Measurements from ENCODE around the gene KCNQ1.

KCNQ1 gene

DNA sequence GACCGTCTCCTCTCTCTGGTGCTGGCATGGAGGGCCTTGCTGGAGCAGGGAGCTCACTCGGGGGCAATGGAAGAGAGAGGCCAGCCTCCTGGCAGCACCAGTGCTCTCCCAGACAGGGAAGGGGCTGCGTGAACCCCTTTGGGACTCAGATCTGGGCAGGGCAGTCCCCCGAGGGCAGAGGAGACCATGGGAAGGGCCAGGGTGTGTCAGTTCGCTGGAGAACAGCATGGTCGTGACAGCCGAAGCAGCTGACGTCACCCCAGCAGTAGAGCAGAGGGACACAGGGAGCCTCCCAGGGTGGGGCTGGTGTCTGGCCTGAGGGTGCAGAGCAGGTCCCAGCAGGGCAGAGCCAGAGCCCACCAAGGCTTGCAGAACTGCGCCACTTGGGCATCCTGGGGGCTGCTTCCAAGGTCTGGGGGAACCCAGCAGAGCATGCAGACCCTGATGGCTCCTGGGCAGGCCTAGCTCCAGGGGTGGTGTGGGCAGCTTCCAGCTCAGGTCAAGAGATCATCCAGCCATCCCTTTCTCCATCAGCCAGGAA is 326.0 kb downstream of the KCNQ1 start:
- H4K91ac ChIP-seq (ENCODE audit: low read length), result no peak overlapping the region
- H3K23ac ChIP-seq (ENCODE audit: low read length in 2 of 2), result no peak overlapping the region
- H3K27ac ChIP-seq (ENCODE audit: low read length, poor library complexity, severe bottlenecking), result no peak overlapping the region
- H3K79me1 ChIP-seq (replicated peaks; ENCODE audit: low read length, poor library complexity, severe bottlenecking), result no peaks in the 10 kb centered on the region
- no peak overlapping the region for H3K14ac ChIP-seq (ENCODE audit: low read length in 2 of 2)
- H2BK12ac ChIP-seq (ENCODE audit: low read length in 2 of 2), result no peak overlapping the region
- no peak overlapping the region for H3K18ac ChIP-seq (ENCODE audit: low read depth in 1 of 2, low read length in 2 of 2)
- H4K8ac ChIP-seq (ENCODE audit: low read length), result no peak overlapping the region
- no peaks in the 10 kb centered on the region for H3K9me3 ChIP-seq (ENCODE audit: control insufficient read depth, low read length)
- no peak overlapping the region for H2BK5ac ChIP-seq (ENCODE audit: low read depth, low read length, poor library complexity, severe bottlenecking)
- H3K4me3 ChIP-seq (ENCODE audit: insufficient read depth in 1 of 2, low read depth in 1 of 2, low read length in 2 of 2), result no peak overlapping the region
- H2BK120ac ChIP-seq (ENCODE audit: low read depth, low read length), result no peak overlapping the region
- H3K27me3 ChIP-seq (ENCODE audit: control insufficient read depth in 1 of 2, insufficient read depth in 1 of 2, low read length in 2 of 2), result peaks cover 0 to 24% of the 10 kb centered on the region in 2 experiments
- H3K4me1 ChIP-seq (ENCODE audit: control insufficient read depth, insufficient read depth, low read depth, low read length), result peaks cover 29% of the 10 kb centered on the region
- DNase-seq, result no peak
- WGBS, result 92% methylated on average over 9 of the region's 9 CpGs
- H3K36me3 ChIP-seq (ENCODE audit: control insufficient read depth in 1 of 2, insufficient read depth in 2 of 2, low read depth in 1 of 2, low read length in 2 of 2), result no peaks in the 10 kb centered on the region
- peak overlapping the region; percentile 0 for H2BK15ac ChIP-seq (ENCODE audit: low read depth, poor library complexity, severe bottlenecking)
- no peak overlapping the region for H2AFZ ChIP-seq (ENCODE audit: low read depth, low read length)
- H3K4ac ChIP-seq (ENCODE audit: low read depth in 1 of 2, low read length in 2 of 2), result no peak overlapping the region
- H2AK5ac ChIP-seq (ENCODE audit: low read length, severe bottlenecking), result no peak overlapping the region
- no peak overlapping the region for H3K9ac ChIP-seq (ENCODE audit: low read length)
- no peak overlapping the region for H3K4me2 ChIP-seq (ENCODE audit: low read length, poor library complexity, severe bottlenecking)

DNA sequence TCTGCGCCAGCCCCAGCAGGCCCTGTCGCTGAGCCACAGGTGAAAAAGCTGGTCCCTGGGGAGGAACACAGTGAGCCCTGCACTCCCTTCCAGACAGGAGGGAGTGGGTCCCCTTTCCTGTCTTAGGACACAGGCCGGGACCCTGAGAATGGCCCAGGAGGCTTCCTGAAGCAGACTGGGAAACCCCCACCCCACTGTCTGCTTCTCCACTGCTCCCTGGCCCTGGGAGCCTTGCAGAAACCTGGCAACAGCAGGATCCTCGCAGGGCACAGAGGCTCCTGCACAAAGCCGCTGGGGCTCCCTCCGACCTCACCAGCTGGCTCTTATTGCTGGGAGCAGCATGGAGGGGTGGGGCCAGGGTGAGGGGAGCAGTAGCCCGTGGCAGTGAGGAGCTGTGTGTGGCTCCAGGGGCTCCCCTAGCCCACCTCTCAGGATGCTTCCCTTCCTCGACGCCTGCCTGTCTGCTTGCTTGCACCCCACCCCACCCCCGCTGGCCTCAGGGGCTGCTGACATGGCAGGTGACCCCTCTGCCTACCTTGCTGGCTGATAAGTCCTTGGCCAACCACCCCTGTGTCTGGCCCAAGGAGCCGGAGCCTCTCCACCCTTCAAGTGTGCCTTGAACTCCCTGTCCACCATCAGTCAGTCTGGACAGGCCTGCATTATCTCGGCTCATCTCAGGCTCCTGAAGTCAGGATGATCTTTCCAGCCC is 327.1 kb downstream of the KCNQ1 start:
- Histone ChIP-seq H3K4me2 (ENCODE audit: low read length, poor library complexity, severe bottlenecking) (no peak overlapping the region), H3K4me3 (ENCODE audit: insufficient read depth in 1 of 2, low read depth in 1 of 2, low read length in 2 of 2) (no peak overlapping the region), H4K8ac (ENCODE audit: low read length) (no peak overlapping the region), H2BK12ac (ENCODE audit: low read length in 2 of 2) (no peak overlapping the region), H3K4ac (ENCODE audit: low read depth in 1 of 2, low read length in 2 of 2) (no peak overlapping the region), H2AFZ (ENCODE audit: low read depth, low read length) (no peak overlapping the region), H3K14ac (ENCODE audit: low read length in 2 of 2) (peak overlapping the region in 1 of 2 experiments; percentile 11), H4K91ac (ENCODE audit: low read length) (peak overlapping the region; percentile 55), H3K9me3 (ENCODE audit: control insufficient read depth, low read length) (no peaks in the 10 kb centered on the region), H3K4me1 (ENCODE audit: control insufficient read depth, insufficient read depth, low read depth, low read length) (peaks cover 30% of the 10 kb centered on the region), H2BK120ac (ENCODE audit: low read depth, low read length) (no peak overlapping the region), H3K27ac (ENCODE audit: low read length, poor library complexity, severe bottlenecking) (no peak overlapping the region), H3K36me3 (ENCODE audit: control insufficient read depth in 1 of 2, insufficient read depth in 2 of 2, low read depth in 1 of 2, low read length in 2 of 2) (no peaks in the 10 kb centered on the region), H2BK15ac (ENCODE audit: low read depth, poor library complexity, severe bottlenecking) (peak overlapping the region; percentile 70), H3K23ac (ENCODE audit: low read length in 2 of 2) (peak overlapping the region in 1 of 2 experiments; percentile 27), H3K9ac (ENCODE audit: low read length) (no peak overlapping the region), H3K79me1 (replicated peaks; ENCODE audit: low read length, poor library complexity, severe bottlenecking) (no peaks in the 10 kb centered on the region), H3K18ac (ENCODE audit: low read depth in 1 of 2, low read length in 2 of 2) (no peak overlapping the region), H2AK5ac (ENCODE audit: low read length, severe bottlenecking) (peak overlapping the region; percentile 55), H2BK5ac (ENCODE audit: low read depth, low read length, poor library complexity, severe bottlenecking) (no peak overlapping the region), H3K27me3 (ENCODE audit: control insufficient read depth in 1 of 2, insufficient read depth in 1 of 2, low read length in 2 of 2) (peaks cover 0 to 26% of the 10 kb centered on the region in 2 experiments)
- DNase-seq, result no peak
- 86% methylated on average over 12 of the region's 12 CpGs for WGBS

DNA sequence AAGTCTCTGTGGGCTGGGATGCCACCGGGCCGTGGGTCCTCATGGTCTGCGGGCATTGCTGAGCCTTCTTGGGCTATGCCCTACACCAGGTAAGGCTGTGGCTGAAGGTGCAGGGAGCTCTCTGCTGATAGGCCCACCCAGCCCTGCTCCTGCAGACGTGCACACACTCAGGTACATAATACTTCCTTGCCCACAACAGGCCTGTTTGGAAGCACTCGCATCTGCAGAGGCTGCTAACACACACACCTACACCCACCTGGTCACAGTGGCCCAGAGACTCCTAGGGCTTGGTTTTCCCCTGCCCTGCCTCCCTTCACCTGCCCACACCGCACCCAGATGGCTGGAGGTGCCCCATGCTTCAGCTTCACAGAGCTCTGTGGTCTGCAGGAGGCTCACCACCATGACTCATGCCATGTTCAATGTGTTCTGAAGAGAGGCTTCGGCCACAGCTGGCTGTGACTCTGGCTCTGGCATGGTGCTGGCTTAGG is 327.8 kb downstream of the KCNQ1 start:
- H2AK5ac ChIP-seq (ENCODE audit: low read length, severe bottlenecking), result peak overlapping the region; percentile 55
- H3K9ac ChIP-seq (ENCODE audit: low read length), result no peak overlapping the region
- H3K14ac ChIP-seq (ENCODE audit: low read length in 2 of 2), result peak overlapping the region in 1 of 2 experiments; percentile 53
- peak overlapping the region in 1 of 2 experiments; percentile 14 for H3K18ac ChIP-seq (ENCODE audit: low read depth in 1 of 2, low read length in 2 of 2)
- no peak overlapping the region for H2BK120ac ChIP-seq (ENCODE audit: low read depth, low read length)
- no peak overlapping the region for H3K27ac ChIP-seq (ENCODE audit: low read length, poor library complexity, severe bottlenecking)
- no peak overlapping the region for H3K23ac ChIP-seq (ENCODE audit: low read length in 2 of 2)
- no peak overlapping the region for H4K91ac ChIP-seq (ENCODE audit: low read length)
- H3K4me2 ChIP-seq (ENCODE audit: low read length, poor library complexity, severe bottlenecking), result no peak overlapping the region
- no peaks in the 10 kb centered on the region for H3K79me1 ChIP-seq (replicated peaks; ENCODE audit: low read length, poor library complexity, severe bottlenecking)
- H3K9me3 ChIP-seq (ENCODE audit: control insufficient read depth, low read length), result no peaks in the 10 kb centered on the region
- H3K27me3 ChIP-seq (ENCODE audit: control insufficient read depth in 1 of 2, insufficient read depth in 1 of 2, low read length in 2 of 2), result peaks cover 0 to 28% of the 10 kb centered on the region in 2 experiments
- no peak overlapping the region for H2BK15ac ChIP-seq (ENCODE audit: low read depth, poor library complexity, severe bottlenecking)
- DNase-seq, result peak; percentile 73
- no peak overlapping the region for H2BK12ac ChIP-seq (ENCODE audit: low read length in 2 of 2)
- H3K4me1 ChIP-seq (ENCODE audit: control insufficient read depth, insufficient read depth, low read depth, low read length), result peaks cover 36% of the 10 kb centered on the region
- no peak overlapping the region for H3K4ac ChIP-seq (ENCODE audit: low read depth in 1 of 2, low read length in 2 of 2)
- 77% methylated on average over 7 of the region's 7 CpGs for WGBS
- no peak overlapping the region for H3K4me3 ChIP-seq (ENCODE audit: insufficient read depth in 1 of 2, low read depth in 1 of 2, low read length in 2 of 2)
- H2AFZ ChIP-seq (ENCODE audit: low read depth, low read length), result no peak overlapping the region
- no peaks in the 10 kb centered on the region for H3K36me3 ChIP-seq (ENCODE audit: control insufficient read depth in 1 of 2, insufficient read depth in 2 of 2, low read depth in 1 of 2, low read length in 2 of 2)
- H4K8ac ChIP-seq (ENCODE audit: low read length), result no peak overlapping the region
- H2BK5ac ChIP-seq (ENCODE audit: low read depth, low read length, poor library complexity, severe bottlenecking), result no peak overlapping the region

DNA sequence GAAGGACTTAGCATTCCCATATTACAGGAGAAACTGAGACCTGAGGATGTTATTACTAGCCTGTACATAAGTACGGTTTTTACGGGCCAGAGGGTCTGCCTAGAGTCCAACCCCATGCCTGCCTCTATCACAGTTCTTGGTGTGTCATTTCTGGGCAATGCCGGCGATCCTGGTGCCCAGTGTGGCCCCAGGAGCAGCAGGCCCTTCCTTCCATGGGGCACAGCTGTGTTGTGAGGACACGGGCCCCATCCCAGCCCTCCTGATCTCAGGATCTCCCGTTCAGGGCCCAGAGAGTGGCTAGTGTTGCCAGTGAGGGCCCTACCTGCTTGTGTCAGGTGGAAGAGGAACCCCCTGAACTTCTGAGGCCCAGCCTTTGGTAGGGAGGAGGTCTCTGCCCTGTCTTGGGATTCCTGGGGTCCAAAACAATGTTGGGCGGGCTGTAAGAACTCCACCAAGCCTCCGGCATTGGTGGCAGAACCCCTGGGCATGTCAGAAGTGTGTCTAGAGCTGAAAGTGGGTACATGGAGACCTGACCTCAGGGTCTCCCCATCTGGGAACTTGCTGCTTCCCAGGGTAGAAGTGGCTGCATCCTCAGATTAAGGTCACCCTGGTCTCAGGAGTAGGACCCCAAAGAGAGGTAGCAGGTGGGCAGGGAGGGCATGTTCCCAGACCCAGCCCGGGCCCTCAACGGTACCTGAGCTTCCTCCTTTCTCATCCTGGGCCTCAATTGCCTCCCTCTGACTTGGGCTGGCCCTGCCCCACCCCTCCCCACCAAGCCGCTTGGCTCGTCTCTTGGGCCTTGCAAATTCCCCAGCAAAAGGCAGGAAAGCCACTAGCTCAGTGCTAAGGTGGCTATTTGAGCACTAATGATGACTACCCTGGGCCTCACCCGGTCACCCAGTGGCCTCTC is 329.6 kb downstream of the KCNQ1 start:
- H2BK15ac ChIP-seq (ENCODE audit: low read depth, poor library complexity, severe bottlenecking), result no peak overlapping the region
- H2AK5ac ChIP-seq (ENCODE audit: low read length, severe bottlenecking), result peak overlapping the region; percentile 34
- no peaks in the 10 kb centered on the region for H3K9me3 ChIP-seq (ENCODE audit: control insufficient read depth, low read length)
- H2BK12ac ChIP-seq (ENCODE audit: low read length in 2 of 2), result no peak overlapping the region
- no peak overlapping the region for H3K14ac ChIP-seq (ENCODE audit: low read length in 2 of 2)
- no peak overlapping the region for H4K91ac ChIP-seq (ENCODE audit: low read length)
- no peaks in the 10 kb centered on the region for H3K79me1 ChIP-seq (replicated peaks; ENCODE audit: low read length, poor library complexity, severe bottlenecking)
- no peak overlapping the region for H2BK5ac ChIP-seq (ENCODE audit: low read depth, low read length, poor library complexity, severe bottlenecking)
- no peak overlapping the region for H3K4me3 ChIP-seq (ENCODE audit: insufficient read depth in 1 of 2, low read depth in 1 of 2, low read length in 2 of 2)
- no peak overlapping the region for H3K27ac ChIP-seq (ENCODE audit: low read length, poor library complexity, severe bottlenecking)
- no peak overlapping the region for H4K8ac ChIP-seq (ENCODE audit: low read length)
- DNase-seq, result no peak
- no peak overlapping the region for H3K4me2 ChIP-seq (ENCODE audit: low read length, poor library complexity, severe bottlenecking)
- peak overlapping the region in 1 of 2 experiments; percentile 5 for H3K4ac ChIP-seq (ENCODE audit: low read depth in 1 of 2, low read length in 2 of 2)
- H3K27me3 ChIP-seq (ENCODE audit: control insufficient read depth in 1 of 2, insufficient read depth in 1 of 2, low read length in 2 of 2), result peaks cover 0 to 28% of the 10 kb centered on the region in 2 experiments
- H2AFZ ChIP-seq (ENCODE audit: low read depth, low read length), result no peak overlapping the region
- H3K9ac ChIP-seq (ENCODE audit: low read length), result no peak overlapping the region
- 94% methylated on average over 13 of the region's 13 CpGs for WGBS
- H3K4me1 ChIP-seq (ENCODE audit: control insufficient read depth, insufficient read depth, low read depth, low read length), result peaks cover 39% of the 10 kb centered on the region
- H3K36me3 ChIP-seq (ENCODE audit: control insufficient read depth in 1 of 2, insufficient read depth in 2 of 2, low read depth in 1 of 2, low read length in 2 of 2), result no peaks in the 10 kb centered on the region
- no peak overlapping the region for H3K23ac ChIP-seq (ENCODE audit: low read length in 2 of 2)
- H2BK120ac ChIP-seq (ENCODE audit: low read depth, low read length), result no peak overlapping the region
- no peak overlapping the region for H3K18ac ChIP-seq (ENCODE audit: low read depth in 1 of 2, low read length in 2 of 2)

All from mesenchymal stem cell (in vitro differentiated cells and primary cell).